Activated T-helper 1 cell treated with anti-CD3 and anti-CD28 coated beads, Interleukin-12 subunit alpha, Interleukin-12 subunit beta, Interleukin-2, Interleukin-4 antibody, amounts not matched to agents 30 ng/mL and 10 ng/mL and 1 ng/mL, durations not matched to agents 14 hours and 24 hours and 36 hours (primary cell): Measurements from ENCODE around the gene JAG2. TPM values are rescaled to one million over a fixed set of nuclear protein-coding genes. Genes with fewer than 3 reads are reported as not detected.

Experiments
- DNase-seq: peaks from one replicate; pipeline ENCODE4 v3.0.0; 2021; ENCODE audit warnings: low spot score
- H3K27ac Mint-ChIP-seq: one replicate; pipeline ENCODE4 v1.8.0; 2021; ENCODE audit warnings: mild to moderate bottlenecking, mixed read lengths
- H3K27me3 Mint-ChIP-seq: one replicate; pipeline ENCODE4 v1.8.0; 2022; ENCODE audit warnings: mild to moderate bottlenecking, moderate library complexity, mixed read lengths; ENCODE audit not compliant: insufficient read depth
- H3K36me3 Mint-ChIP-seq: one replicate; pipeline ENCODE4 v1.8.0; 2021; ENCODE audit warnings: low read depth, mixed read lengths
- H3K4me1 Mint-ChIP-seq: one replicate; pipeline ENCODE4 v1.8.0; 2021; ENCODE audit warnings: low read depth, mixed read lengths
- H3K4me3 Mint-ChIP-seq: one replicate; pipeline ENCODE4 v1.8.0; 2021; ENCODE audit warnings: mild to moderate bottlenecking, moderate library complexity, mixed read lengths
- H3K9me3 Mint-ChIP-seq: one replicate; pipeline ENCODE4 v1.8.0; 2021; ENCODE audit warnings: mixed read lengths
- intact Hi-C: fragments of 100-400 bp; cut with micrococcal nuclease; formaldehyde crosslinking; loops from one replicate; pipeline ENCODE4 v1.15.1; 2024
- total RNA-seq: library from RNA; stranded (reverse); gene quantifications from 2 replicates; pipeline ENCODE4 v1.2.3, GENCODE V29; 2022

The JAG2 gene
- total RNA-seq, 1 donor from 2014 or later, result 7.4 TPM

- intact Hi-C loops, result no loop called here
- Mint-ChIP-seq H3K4me1 (no peaks in the 10 kb centered on the region), H3K27ac (no peak overlapping the region), H3K36me3 (no peaks in the 10 kb centered on the region), H3K27me3 (no peaks in the 10 kb centered on the region), H3K9me3 (peaks cover 14% of the 10 kb centered on the region), H3K4me3 (no peak overlapping the region)
- DNase-seq, result no peak
Measured at GRCh38 chr14:105139212-105139825, 29.3 kb downstream of the JAG2 start.

- H3K9me3 Mint-ChIP-seq, result peaks cover 14% of the 10 kb centered on the region
- H3K4me1 Mint-ChIP-seq, result no peaks in the 10 kb centered on the region
- H3K36me3 Mint-ChIP-seq, result no peaks in the 10 kb centered on the region
- no peak overlapping the region for H3K27ac Mint-ChIP-seq
- intact Hi-C loops, result no loop called here
- no peak overlapping the region for H3K4me3 Mint-ChIP-seq
- no peak for DNase-seq
- H3K27me3 Mint-ChIP-seq, result no peaks in the 10 kb centered on the region
Measured at GRCh38 chr14:105138551-105139111, 29.9 kb downstream of the JAG2 start.

GRCh38 chr14:105138021-105138541 lies 30.5 kb downstream of the JAG2 start:
- Mint-ChIP-seq H3K9me3 (peaks cover 18% of the 10 kb centered on the region), H3K27me3 (peaks cover 3% of the 10 kb centered on the region), H3K4me3 (no peak overlapping the region), H3K27ac (no peak overlapping the region), H3K36me3 (no peaks in the 10 kb centered on the region), H3K4me1 (no peaks in the 10 kb centered on the region)
- intact Hi-C loops, result no loop called here
- DNase-seq, result no peak

GRCh38 chr14:105137481-105138020 lies 31.0 kb downstream of the JAG2 start:
- intact Hi-C loops, result no loop called here
- Mint-ChIP-seq H3K4me1 (no peaks in the 10 kb centered on the region), H3K27me3 (peaks cover 6% of the 10 kb centered on the region), H3K36me3 (no peaks in the 10 kb centered on the region), H3K4me3 (no peak overlapping the region), H3K9me3 (peaks cover 23% of the 10 kb centered on the region), H3K27ac (no peak overlapping the region)
- DNase-seq, result no peak

- intact Hi-C loops, result no loop called here
- no peak for DNase-seq
- Mint-ChIP-seq H3K4me3 (no peak overlapping the region), H3K27ac (no peak overlapping the region), H3K9me3 (peaks cover 19% of the 10 kb centered on the region), H3K4me1 (no peaks in the 10 kb centered on the region), H3K36me3 (no peaks in the 10 kb centered on the region), H3K27me3 (peaks cover 6% of the 10 kb centered on the region)
Measured at GRCh38 chr14:105136401-105137322, 31.9 kb downstream of the JAG2 start.

GRCh38 chr14:105135700-105136395 lies 32.7 kb downstream of the JAG2 start:
- intact Hi-C loops, result no loop called here
- DNase-seq, result no peak
- Mint-ChIP-seq H3K4me3 (no peak overlapping the region), H3K36me3 (no peaks in the 10 kb centered on the region), H3K27ac (no peak overlapping the region), H3K4me1 (no peaks in the 10 kb centered on the region), H3K9me3 (peaks cover 19% of the 10 kb centered on the region), H3K27me3 (peaks cover 6% of the 10 kb centered on the region)

- no peak for DNase-seq
- H3K4me3 Mint-ChIP-seq, result no peak overlapping the region
- no peaks in the 10 kb centered on the region for H3K36me3 Mint-ChIP-seq
- H3K9me3 Mint-ChIP-seq, result peaks cover 8% of the 10 kb centered on the region
- intact Hi-C loops, result no loop called here
- H3K4me1 Mint-ChIP-seq, result no peaks in the 10 kb centered on the region
- H3K27ac Mint-ChIP-seq, result no peak overlapping the region
- peaks cover 13% of the 10 kb centered on the region for H3K27me3 Mint-ChIP-seq
Measured at GRCh38 chr14:105132921-105133654, 35.5 kb downstream of the JAG2 start.

- intact Hi-C loops, result no loop called here
- Mint-ChIP-seq H3K9me3 (peaks cover 8% of the 10 kb centered on the region), H3K4me1 (no peaks in the 10 kb centered on the region), H3K4me3 (no peak overlapping the region), H3K27ac (no peak overlapping the region), H3K36me3 (no peaks in the 10 kb centered on the region), H3K27me3 (peaks cover 13% of the 10 kb centered on the region)
- DNase-seq, result no peak
Measured at GRCh38 chr14:105131241-105131640, 37.3 kb downstream of the JAG2 start.

GRCh38 chr14:105128059-105128458 lies 40.5 kb downstream of the JAG2 start:
- no peak for DNase-seq
- no peaks in the 10 kb centered on the region for H3K36me3 Mint-ChIP-seq
- intact Hi-C loops, result no loop called here
- no peak overlapping the region for H3K27ac Mint-ChIP-seq
- no peak overlapping the region for H3K4me3 Mint-ChIP-seq
- H3K4me1 Mint-ChIP-seq, result no peaks in the 10 kb centered on the region
- H3K9me3 Mint-ChIP-seq, result peaks cover 4% of the 10 kb centered on the region
- peaks cover 22% of the 10 kb centered on the region for H3K27me3 Mint-ChIP-seq

- intact Hi-C loops, result no loop called here
- no peak for DNase-seq
- Mint-ChIP-seq H3K4me3 (no peak overlapping the region), H3K9me3 (peaks cover 6% of the 10 kb centered on the region), H3K27me3 (peaks cover 20% of the 10 kb centered on the region), H3K27ac (no peak overlapping the region), H3K4me1 (no peaks in the 10 kb centered on the region), H3K36me3 (no peaks in the 10 kb centered on the region)
Measured at GRCh38 chr14:105126981-105127329, 41.6 kb downstream of the JAG2 start.

GRCh38 chr14:105126126-105126980 lies 42.2 kb downstream of the JAG2 start:
- intact Hi-C loops, result no loop called here
- H3K9me3 Mint-ChIP-seq, result peaks cover 9% of the 10 kb centered on the region
- H3K4me1 Mint-ChIP-seq, result no peaks in the 10 kb centered on the region
- H3K27ac Mint-ChIP-seq, result no peak overlapping the region
- no peaks in the 10 kb centered on the region for H3K36me3 Mint-ChIP-seq
- no peak for DNase-seq
- H3K4me3 Mint-ChIP-seq, result no peak overlapping the region
- peaks cover 20% of the 10 kb centered on the region for H3K27me3 Mint-ChIP-seq
